HG03097 (cell line): ENCODE results near the gene DCAF11.

Source experiments
- ATAC-seq: cut with Tn5 transposase; IDR thresholded peaks from one replicate; pipeline ENCODE4 v1.9.1; 2021; ENCODE audit not compliant: unreplicated experiment, low FRiP score

Gene DCAF11

GRCh38 chr14:24136684-24137528 lies 22.3 kb downstream of the DCAF11 start:
- ATAC-seq: no peak

DNA sequence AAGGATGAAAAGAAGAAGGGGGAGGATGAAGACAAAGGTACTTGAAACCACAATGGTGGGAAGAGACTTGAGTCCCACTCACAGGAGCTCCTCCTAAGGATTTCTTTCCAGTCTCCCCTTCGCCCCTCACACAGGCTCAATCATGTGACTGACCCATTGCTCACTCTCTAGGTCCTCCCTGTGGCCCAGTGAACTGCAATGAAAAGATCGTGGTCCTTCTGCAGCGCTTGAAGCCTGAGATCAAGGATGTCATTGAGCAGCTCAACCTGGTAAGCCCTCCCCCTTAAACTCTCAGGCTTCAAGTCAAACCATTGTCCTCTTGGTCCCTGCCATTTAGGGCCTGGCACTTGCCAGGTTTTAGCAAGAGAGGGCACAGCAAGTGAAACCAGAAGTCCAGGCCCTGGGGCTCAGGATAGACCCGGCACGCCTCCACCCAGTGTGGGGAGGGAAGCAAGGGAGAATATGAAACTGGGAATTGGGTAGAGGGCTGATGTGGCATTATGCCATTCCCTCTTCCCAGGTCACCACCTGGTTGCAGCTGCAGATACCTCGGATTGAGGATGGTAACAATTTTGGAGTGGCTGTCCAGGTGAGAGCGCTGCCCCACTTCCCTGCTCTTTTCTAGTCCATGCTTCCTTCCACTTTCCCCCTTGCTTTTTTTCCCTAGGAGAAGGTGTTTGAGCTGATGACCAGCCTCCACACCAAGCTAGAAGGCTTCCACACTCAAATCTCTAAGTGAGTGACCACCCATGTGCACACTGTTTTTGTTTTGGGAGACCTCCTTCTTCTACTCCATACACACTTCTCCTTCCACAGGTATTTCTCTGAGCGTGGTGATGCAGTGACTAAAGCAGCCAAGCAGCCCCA lies 23.2 kb downstream of the DCAF11 start:
- ATAC-seq: no peak

GRCh38 chr14:24138396-24139271 lies 24.1 kb downstream of the DCAF11 start:
- ATAC-seq: no peak

DNA sequence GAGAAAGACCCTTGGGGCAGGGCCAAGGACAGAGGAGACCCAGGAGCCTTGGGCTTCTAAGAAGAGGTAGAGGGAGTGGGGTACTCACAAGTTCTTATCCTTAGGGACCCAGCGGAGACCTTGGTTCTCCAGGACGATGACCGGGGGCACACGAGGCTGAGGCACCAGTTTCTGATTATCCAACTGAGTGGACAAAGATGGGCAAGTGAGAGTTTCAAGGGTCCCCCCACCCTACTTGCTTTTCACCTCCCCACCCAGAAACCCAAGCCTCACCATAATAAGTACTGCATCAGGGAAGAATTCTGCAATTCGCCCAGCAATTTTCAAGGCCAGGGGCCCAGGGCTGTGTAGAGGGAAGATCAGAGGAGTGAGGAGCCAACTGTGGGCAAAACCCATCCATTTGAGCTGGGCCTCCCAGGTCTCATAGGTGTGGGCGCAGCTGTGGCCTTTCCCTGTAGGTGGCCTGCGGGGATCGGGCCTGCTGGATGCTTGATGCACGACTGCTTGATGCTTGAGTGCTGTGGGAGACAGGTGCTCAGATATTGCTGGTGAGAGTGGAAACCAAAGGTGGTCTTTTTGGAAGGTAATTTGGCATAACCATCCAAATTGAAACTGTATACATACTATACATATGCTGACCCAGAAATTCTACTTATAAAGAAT lies 24.8 kb downstream of the DCAF11 start:
- no peak for ATAC-seq

- ATAC-seq: peak; percentile 72
These were observed 26.7 kb downstream of the DCAF11 start, which contains the start of gene EMC9 for GRCh38 chr14:24141097-24141880. EMC9 (minus strand) TSS chr14:24141591; CDS start chr14:24141304, 287 bp downstream.

- no peak for ATAC-seq
These were observed 28.9 kb downstream of the DCAF11 start for GRCh38 chr14:24143511-24143910.

GRCh38 chr14:24144451-24144850 lies 29.9 kb downstream of the DCAF11 start:
- ATAC-seq: no peak

GRCh38 chr14:24145219-24145618 lies 30.6 kb downstream of the DCAF11 start:
- no peak for ATAC-seq

- no peak for ATAC-seq
These were observed 31.3 kb downstream of the DCAF11 start for GRCh38 chr14:24145690-24146452.

DNA sequence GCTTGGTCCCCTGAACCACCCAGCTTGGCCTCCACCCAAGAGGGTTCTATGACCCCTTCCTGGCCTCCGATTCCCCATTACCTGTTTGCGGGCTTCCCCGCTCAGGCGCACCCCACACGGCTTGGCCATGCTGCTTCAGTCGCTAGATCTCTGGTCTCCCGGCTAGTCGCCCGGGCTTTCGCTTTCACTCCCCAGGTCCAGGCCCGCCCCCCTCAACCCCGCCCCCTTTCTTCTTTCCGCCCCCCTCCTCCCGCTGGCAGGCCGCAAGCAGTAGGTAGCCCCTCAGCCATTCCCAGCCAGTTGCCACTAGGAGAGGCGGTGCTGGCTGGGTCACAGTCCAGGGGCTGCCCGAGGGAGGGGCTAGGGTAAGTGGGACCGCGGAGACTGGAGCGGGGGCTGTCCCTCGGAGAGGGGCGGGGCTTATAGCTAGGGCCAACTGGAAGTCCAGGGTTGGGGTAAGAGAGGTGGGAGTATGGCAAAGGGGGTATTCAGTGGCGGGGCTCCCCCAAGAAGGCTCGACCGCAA lies 31.9 kb downstream of the DCAF11 start, which contains the start of gene PSME2:
PSME2 (minus strand) TSS at position 158 of the 525 bp plus-strand sequence; CDS start at position 129, 29 bp downstream.
- peak; percentile 60 for ATAC-seq

DNA sequence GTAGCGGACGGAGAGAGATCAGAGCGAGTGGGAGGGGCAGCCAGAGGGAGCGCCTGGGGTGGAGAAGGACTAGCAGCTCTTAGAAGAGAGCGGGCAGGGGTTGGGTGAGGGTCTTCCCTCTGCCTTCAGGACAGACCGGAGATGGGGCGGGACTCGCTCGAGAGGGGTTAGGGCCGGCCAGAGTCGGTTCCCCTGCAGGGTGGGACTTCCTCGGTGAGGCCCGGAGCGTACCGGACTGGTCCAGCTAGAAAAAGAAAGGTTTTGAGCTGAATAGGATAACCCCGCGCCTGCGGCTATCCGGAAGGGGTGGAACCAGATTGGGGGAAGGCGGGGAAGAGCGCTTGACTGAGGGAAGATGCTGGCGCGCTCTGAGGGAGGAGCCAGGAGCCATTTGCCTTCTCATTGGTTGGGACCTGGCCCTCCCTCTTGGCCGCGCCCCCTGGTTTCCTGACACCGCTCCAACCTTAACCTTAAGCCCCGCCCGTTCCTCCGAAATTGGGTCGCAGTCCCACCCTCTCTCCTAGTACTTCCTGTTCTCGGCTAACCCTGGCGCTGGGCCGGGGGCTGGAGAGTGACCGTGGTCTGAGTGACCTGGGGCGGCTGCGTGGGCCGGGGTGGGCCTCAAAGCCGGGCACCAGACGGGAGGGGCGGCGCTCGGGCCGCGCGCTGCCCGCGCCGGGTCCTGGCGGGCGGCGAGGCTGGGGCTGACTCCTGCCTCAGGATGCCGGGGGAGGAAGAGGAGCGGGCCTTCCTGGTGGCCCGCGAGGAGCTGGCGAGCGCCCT lies 32.6 kb downstream of the DCAF11 start, which contains the start of gene RNF31:
RNF31 (plus strand) TSS at position 521 of the 783 bp plus-strand sequence; CDS start at position 722, 201 bp downstream.
- ATAC-seq: peak; percentile 69

DNA sequence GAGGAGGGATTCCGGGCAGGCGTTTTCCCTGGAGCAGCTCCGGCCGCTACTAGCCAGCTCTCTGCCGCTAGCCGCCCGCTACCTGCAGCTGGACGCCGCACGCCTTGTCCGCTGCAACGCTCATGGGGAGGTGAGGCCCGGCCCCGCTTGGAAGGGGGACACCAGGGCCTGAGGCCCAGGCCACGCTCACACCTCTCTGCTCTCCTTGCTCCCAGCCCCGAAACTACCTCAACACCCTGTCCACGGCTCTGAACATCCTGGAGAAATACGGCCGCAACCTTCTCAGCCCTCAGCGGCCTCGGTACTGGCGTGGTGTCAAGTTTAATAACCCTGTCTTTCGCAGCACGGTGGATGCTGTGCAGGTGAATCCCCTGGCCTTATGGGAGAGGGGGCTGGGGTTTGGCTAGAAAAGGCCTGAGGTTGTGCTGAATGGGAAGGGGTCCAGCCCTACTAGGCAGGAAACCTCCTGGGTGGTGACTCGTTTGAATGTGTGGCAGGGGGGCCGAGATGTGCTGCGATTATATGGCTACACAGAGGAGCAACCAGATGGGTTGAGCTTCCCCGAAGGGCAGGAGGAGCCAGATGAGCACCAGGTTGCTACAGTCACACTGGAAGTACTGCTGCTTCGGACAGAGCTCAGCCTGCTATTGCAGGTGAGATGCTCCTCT lies 33.3 kb downstream of the DCAF11 start:
- no peak for ATAC-seq

DNA sequence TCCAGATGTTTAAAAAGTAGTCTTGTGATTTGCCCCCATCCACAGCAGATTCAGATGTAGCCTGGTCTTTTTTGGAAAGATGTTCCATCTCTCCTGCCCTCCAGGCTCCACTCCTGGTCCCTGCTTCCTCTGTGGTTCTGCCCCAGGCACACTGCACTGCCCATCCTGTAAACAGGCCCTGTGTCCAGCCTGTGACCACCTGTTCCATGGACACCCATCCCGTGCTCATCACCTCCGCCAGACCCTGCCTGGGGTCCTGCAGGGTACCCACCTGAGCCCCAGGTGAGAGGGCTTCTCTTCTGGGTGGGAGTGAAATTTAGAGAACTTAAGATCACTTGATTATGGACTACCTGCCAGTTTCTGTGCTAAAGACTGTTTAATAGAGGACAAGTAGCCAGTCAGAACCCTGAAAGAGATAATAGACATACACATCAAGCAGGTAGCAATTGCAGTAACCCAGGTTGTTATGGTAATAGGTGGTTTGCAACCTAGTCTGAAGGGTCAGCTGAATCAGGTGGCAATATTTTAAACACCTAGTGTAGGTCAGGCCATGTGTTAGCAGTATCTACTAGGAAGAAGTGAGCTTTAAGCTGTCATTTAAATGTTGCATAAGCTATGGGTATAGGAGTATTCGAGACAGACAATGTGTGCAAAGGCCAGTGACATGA lies 34.9 kb downstream of the DCAF11 start:
- no peak for ATAC-seq

GRCh38 chr14:24150061-24150460 lies 35.5 kb downstream of the DCAF11 start:
- no peak for ATAC-seq

DNA sequence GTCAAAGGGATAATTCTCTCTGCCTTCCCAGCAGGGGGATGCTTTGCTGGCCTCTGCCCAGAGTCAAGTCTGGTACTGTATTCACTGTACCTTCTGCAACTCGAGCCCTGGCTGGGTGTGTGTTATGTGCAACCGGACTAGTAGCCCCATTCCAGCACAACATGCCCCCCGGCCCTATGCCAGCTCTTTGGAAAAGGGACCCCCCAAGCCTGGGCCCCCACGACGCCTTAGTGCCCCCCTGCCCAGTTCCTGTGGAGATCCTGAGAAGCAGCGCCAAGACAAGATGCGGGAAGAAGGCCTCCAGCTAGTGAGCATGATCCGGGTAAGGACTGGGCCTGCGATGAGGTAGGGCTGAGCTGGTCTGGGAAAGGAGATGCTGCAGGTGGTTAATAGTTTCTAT lies 36.0 kb downstream of the DCAF11 start:
- ATAC-seq: no peak

- ATAC-seq: no peak
These were observed 36.4 kb downstream of the DCAF11 start for GRCh38 chr14:24150993-24151392.
